NK-92 treated with Interleukin-12 subunit alpha and Interleukin-12 subunit beta, amount 100 ng/mL, for 24 hours (cell line): ENCODE measurements around the gene ICE2.

Experiments used
- DNase-seq: peaks from one replicate; lab custom pipeline; 2025; lab: John Stamatoyannopoulos, UW

The ICE2 gene

GRCh38 chr15:60478566-60479360 is at the start of gene ICE2:
Gene ICE2 (minus strand): TSS chr15:60479142. CDS start chr15:60477977, 1,165 bp downstream.
- DNase-seq = peak; percentile 98

- no peak for DNase-seq
Measured at GRCh38 chr15:60528530-60528929, 49.6 kb upstream of the ICE2 start.

GRCh38 chr15:60527456-60527855 is 48.5 kb upstream of the ICE2 start:
- no peak for DNase-seq

- DNase-seq = no peak
Measured at GRCh38 chr15:60526127-60526616, 47.2 kb upstream of the ICE2 start.

GRCh38 chr15:60525341-60526039 is 46.5 kb upstream of the ICE2 start:
- DNase-seq = no peak

GRCh38 chr15:60523056-60523455 is 44.1 kb upstream of the ICE2 start:
- no peak for DNase-seq

- DNase-seq = peak; percentile 51
Measured at GRCh38 chr15:60520825-60521368, 42.0 kb upstream of the ICE2 start.

- no peak for DNase-seq
Measured at GRCh38 chr15:60520013-60520824, 41.3 kb upstream of the ICE2 start.

- DNase-seq = no peak
Measured at GRCh38 chr15:60519218-60519617, 40.3 kb upstream of the ICE2 start.

GRCh38 chr15:60518511-60518910 is 39.6 kb upstream of the ICE2 start:
- no peak for DNase-seq

GRCh38 chr15:60514261-60514881 is 35.4 kb upstream of the ICE2 start:
- DNase-seq = no peak

GRCh38 chr15:60513676-60514075 is 34.7 kb upstream of the ICE2 start:
- no peak for DNase-seq

- DNase-seq = no peak
Measured at GRCh38 chr15:60512937-60513336, 34.0 kb upstream of the ICE2 start.

- no peak for DNase-seq
Measured at GRCh38 chr15:60511351-60512031, 32.5 kb upstream of the ICE2 start.

GRCh38 chr15:60510006-60510405 is 31.1 kb upstream of the ICE2 start:
- DNase-seq = no peak

- no peak for DNase-seq
Measured at GRCh38 chr15:60509470-60509869, 30.5 kb upstream of the ICE2 start.

GRCh38 chr15:60508442-60508841 is 29.5 kb upstream of the ICE2 start:
- no peak for DNase-seq

GRCh38 chr15:60507596-60508424 is 28.9 kb upstream of the ICE2 start:
- DNase-seq = peak; percentile 29

- DNase-seq = no peak
Measured at GRCh38 chr15:60496853-60497252, 17.9 kb upstream of the ICE2 start.

- DNase-seq = no peak
Measured at GRCh38 chr15:60494108-60494507, 15.2 kb upstream of the ICE2 start.
